ENCODE results near the gene CEP70.
"Not testable (repeated sequence)": the region's sequence is repeated elsewhere in the genome, so short reads cannot be mapped to it uniquely, and the experiment has no call there.

The CEP70 gene

GRCh38 chr3:138591392-138591791, 2.7 kb downstream of the CEP70 start:
- DNase-seq, result no peak

- DNase-seq, result no peak
These were observed 5.6 kb downstream of the CEP70 start for GRCh38 chr3:138588445-138588844.

- no peak for DNase-seq
These were observed 6.7 kb downstream of the CEP70 start for GRCh38 chr3:138587374-138587773.

- no peak for DNase-seq
These were observed 15.0 kb downstream of the CEP70 start for GRCh38 chr3:138578961-138579574.

- DNase-seq, result no peak
These were observed 15.9 kb downstream of the CEP70 start for GRCh38 chr3:138578141-138578540.

GRCh38 chr3:138573138-138573537, 20.9 kb downstream of the CEP70 start:
- no peak for DNase-seq

GRCh38 chr3:138569624-138570023, 24.4 kb downstream of the CEP70 start:
- not testable (repeated sequence) for DNase-seq

- DNase-seq, result no peak
These were observed 25.0 kb downstream of the CEP70 start for GRCh38 chr3:138569090-138569489.

GRCh38 chr3:138567403-138567802, 26.7 kb downstream of the CEP70 start:
- no peak for DNase-seq

GRCh38 chr3:138566293-138566692, 27.8 kb downstream of the CEP70 start:
- DNase-seq, result not testable (repeated sequence)

- not testable (repeated sequence) for DNase-seq
These were observed 31.2 kb downstream of the CEP70 start for GRCh38 chr3:138562902-138563301.

GRCh38 chr3:138560501-138560900, 33.6 kb downstream of the CEP70 start:
- DNase-seq, result no peak

GRCh38 chr3:138559134-138559533, 34.9 kb downstream of the CEP70 start:
- DNase-seq, result no peak

- DNase-seq, result not testable (repeated sequence)
These were observed 39.3 kb downstream of the CEP70 start for GRCh38 chr3:138554775-138555174.

- not testable (repeated sequence) for DNase-seq
These were observed 43.1 kb downstream of the CEP70 start for GRCh38 chr3:138550958-138551357.

- no peak for DNase-seq
These were observed 44.7 kb downstream of the CEP70 start for GRCh38 chr3:138549179-138549977.

GRCh38 chr3:138547342-138547975, 46.6 kb downstream of the CEP70 start:
- no peak for DNase-seq

- no peak for DNase-seq
These were observed 49.5 kb downstream of the CEP70 start for GRCh38 chr3:138544546-138544945.

- DNase-seq, result no peak
These were observed 51.1 kb downstream of the CEP70 start for GRCh38 chr3:138542977-138543376.

- no peak for DNase-seq
These were observed 54.7 kb downstream of the CEP70 start for GRCh38 chr3:138539352-138539751.

- DNase-seq, result not testable (repeated sequence)
These were observed 72.6 kb downstream of the CEP70 start for GRCh38 chr3:138521445-138521844.

GRCh38 chr3:138513090-138513843, 80.8 kb downstream of the CEP70 start:
- no peak for DNase-seq

GRCh38 chr3:138511945-138512344, 82.1 kb downstream of the CEP70 start:
- DNase-seq, result no peak
